ENCODE data around the gene SVIL.

DNA sequence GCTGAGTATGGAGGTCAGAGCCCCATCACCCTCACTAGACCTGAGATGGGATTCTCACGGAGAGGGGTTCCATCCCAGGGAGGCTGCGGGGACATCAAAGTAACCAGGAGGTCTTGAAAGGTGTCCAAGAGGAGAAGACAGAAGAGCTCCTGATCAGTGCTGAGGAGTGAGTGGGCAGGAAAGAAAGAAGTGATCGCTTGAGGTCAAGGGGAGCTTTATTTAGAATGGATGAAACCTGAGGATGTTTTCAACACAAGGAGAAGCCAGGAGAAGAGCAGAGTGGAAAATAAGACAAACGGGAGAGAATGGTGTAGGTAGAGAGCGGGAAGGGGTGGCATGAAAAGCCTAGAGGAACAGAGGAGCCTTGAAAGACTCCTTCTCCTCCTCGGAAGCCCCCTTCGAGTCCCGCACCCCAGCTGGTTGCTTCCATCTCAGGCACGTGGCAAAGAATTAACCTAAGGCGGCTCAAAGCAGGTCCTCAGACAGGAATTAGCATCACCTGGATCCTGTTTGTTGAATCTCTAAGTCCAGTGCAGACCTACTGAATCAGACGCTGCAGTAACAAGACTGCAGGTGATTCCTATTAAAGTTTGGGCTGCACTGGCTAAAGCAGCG is 5.8 kb downstream of the SVIL start:
- TF ChIP-seq EHMT2 (IDR thresholded peaks at IDR 0.05; ENCODE audit: borderline replicate concordance, low read depth, low read length), result no peak
- no peak for TF ChIP-seq NR3C1 (CRISPR knock-in tag; IDR thresholded peaks at IDR 0.05)
- no peak for TF ChIP-seq SIX1 (CRISPR knock-in tag; IDR thresholded peaks at IDR 0.05; ENCODE audit: borderline replicate concordance)
- no peak for TF ChIP-seq ZZZ3 (CRISPR knock-in tag; IDR thresholded peaks at IDR 0.05; ENCODE audit: borderline replicate concordance)
- TF ChIP-seq, protein P1, sequence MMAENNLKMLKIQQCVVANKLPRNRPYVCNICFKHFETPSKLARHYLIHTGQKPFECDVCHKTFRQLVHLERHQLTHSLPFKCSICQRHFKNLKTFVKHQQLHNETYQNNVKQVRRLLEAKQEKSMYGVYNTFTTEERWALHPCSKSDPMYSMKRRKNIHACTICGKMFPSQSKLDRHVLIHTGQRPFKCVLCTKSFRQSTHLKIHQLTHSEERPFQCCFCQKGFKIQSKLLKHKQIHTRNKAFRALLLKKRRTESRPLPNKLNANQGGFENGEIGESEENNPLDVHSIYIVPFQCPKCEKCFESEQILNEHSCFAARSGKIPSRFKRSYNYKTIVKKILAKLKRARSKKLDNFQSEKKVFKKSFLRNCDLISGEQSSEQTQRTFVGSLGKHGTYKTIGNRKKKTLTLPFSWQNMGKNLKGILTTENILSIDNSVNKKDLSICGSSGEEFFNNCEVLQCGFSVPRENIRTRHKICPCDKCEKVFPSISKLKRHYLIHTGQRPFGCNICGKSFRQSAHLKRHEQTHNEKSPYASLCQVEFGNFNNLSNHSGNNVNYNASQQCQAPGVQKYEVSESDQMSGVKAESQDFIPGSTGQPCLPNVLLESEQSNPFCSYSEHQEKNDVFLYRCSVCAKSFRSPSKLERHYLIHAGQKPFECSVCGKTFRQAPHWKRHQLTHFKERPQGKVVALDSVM (CRISPR knock-in tag; IDR thresholded peaks at IDR 0.05), result no peak
- no peak for TF ChIP-seq ZFX (CRISPR knock-in tag; IDR thresholded peaks at IDR 0.05; ENCODE audit: low read depth)
